SW480 (cell line): Measurements from ENCODE around the gene APLP2.
"Not testable (repeated sequence)": the region's sequence is repeated elsewhere in the genome, so short reads cannot be mapped to it uniquely, and the experiment has no call there.

ENCODE experiments used
- DNase-seq: peaks from one replicate; pipeline ENCODE4 v3.0.0-alpha.2; 2016; ENCODE audit warnings: low spot score

The APLP2 gene

GRCh38 chr11:130090517-130090916, 20.8 kb downstream of the APLP2 start:
- not testable (repeated sequence) for DNase-seq

DNA sequence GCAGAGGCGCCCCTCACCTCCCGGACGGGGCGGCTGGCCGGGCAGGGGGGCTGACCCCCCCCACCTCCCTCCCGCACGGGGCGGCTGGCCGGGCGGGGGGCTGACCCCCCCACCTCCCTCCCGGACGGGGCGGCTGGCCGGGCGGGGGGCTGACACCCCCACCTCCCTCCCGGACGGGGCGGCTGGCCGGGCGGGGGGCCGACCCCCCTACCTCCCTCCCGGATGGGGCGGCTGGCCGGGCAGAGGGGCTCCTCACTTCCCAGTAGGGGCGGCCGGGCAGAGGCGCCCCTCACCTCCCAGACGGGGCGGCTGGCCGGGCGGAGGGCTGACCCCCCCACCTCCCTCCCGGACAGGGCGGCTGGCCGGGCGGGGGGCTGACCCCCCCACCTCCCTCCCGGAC, 21.5 kb downstream of the APLP2 start:
- DNase-seq: not testable (repeated sequence)

GRCh38 chr11:130092661-130093060, 23.0 kb downstream of the APLP2 start:
- no peak for DNase-seq

DNA sequence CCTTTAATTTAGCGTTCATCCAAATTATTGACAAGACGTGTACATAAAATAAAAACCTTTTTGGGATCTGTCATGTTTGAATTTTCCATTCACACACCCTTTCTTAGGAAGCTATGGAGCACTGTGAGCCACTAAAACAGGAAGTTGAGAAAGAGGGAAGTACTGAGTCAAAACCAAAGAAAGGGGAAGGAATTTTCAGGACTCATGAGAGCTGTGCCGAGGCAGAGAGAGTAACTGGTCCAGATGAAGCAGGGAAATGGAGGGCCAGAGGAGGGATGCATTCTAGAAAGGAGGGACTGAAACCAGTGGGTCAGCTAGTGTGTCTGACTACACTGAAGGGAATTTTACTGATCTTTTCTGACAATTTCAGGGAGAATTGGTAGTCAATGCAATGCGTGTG, 24.9 kb downstream of the APLP2 start:
- DNase-seq: no peak

GRCh38 chr11:130095326-130095725, 25.6 kb downstream of the APLP2 start:
- no peak for DNase-seq

- DNase-seq: no peak
Measured at GRCh38 chr11:130096042-130096441, 26.3 kb downstream of the APLP2 start.

- no peak for DNase-seq
Measured at GRCh38 chr11:130096823-130097222, 27.1 kb downstream of the APLP2 start.

- DNase-seq: no peak
Measured at GRCh38 chr11:130097285-130097684, 27.6 kb downstream of the APLP2 start.

DNA sequence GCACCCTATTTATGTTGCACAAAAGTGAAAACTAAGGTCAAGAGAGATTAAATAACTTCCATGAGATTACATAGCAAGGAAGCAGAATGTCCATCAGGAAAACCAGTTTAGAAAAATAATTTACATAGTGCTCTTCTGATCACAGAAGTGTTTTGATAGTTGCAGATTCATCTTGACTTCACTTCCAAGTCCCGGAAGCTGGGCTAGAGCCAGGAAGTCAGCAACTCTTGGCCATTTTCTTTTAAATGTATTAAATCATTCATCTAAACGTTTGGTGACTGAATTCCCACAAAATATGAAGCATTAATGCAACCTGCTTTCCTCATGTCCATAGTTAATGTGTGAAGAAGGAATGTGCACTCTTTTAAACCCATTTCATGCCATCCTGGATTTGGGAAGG, 29.7 kb downstream of the APLP2 start:
- no peak for DNase-seq

DNA sequence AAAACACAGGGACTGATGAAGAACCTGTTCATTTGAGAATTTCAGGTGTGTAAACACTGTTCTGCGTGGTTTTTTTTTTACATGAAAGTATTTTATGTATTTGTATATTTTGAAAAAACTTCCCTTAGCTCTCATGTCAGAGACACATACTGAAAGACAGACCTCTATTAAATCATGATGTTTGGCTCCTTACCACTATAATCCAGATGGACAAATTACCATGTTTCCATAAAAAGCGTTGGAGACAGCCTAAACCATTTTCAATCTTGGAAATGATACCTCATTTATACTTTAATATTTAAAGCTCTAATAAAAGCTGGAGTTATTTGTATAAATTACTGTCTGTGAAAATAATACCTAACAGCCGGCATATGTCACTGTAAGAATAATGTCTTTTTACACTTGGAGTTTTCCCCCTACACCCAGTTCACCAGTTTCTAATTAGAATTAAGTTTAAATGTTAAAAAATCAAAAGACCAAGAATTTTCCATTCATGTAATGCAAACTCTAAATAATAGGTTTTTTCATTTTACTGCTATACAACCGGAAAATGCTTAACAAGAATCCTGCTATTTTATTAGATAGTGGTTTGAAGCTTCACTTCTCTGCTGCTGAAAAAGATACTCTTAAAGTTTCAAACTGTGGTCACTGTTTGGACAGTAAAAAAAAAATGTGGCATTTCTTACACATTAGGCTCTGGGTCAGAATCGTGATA, 30.8 kb downstream of the APLP2 start:
- DNase-seq: no peak

DNA sequence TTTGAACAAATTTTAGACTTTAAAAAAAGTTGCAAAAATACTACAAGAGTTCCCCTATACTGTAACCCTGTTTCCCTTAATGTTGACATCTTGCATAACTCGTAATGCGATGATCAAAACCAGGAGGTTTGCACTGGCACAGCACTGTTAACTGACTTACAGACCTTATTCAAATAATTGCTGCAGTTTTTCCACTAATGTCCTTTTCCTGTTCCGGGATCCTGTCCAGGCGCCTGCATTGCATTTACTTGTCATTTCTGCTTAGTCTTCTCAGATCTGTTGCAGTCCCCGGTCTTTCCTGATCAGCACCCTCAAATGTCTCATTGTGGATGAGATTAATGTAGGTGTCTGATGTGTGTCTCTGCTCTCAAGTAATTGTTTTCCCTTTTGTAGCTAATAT, 32.0 kb downstream of the APLP2 start:
- DNase-seq: no peak

- no peak for DNase-seq
Measured at GRCh38 chr11:130102301-130103249, 32.9 kb downstream of the APLP2 start.

DNA sequence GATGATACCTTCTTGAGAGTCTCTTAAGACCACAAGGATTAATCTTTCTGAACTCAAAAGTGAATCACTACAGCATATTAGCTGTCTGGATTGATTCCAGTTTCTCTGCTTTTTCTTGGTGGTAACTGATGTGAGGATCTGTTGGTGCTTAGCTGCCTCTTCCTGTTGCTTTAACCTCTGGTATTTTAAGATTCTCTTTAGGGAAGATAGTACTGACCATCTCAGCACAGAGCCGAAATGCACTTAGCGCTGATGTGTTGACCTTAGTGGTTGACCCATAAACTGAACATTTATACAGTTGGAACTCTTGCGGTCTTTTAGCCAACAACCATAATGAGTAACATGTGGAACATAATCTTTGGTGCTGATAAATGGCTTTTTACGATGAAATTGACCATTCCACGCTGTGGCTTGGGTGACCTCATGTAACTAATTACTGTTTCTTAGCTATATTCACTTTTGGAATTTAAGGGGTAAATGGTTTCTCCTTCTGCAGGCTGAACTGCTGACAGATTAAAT, 33.7 kb downstream of the APLP2 start:
- DNase-seq: no peak

GRCh38 chr11:130106381-130106780, 36.7 kb downstream of the APLP2 start:
- DNase-seq: no peak

DNA sequence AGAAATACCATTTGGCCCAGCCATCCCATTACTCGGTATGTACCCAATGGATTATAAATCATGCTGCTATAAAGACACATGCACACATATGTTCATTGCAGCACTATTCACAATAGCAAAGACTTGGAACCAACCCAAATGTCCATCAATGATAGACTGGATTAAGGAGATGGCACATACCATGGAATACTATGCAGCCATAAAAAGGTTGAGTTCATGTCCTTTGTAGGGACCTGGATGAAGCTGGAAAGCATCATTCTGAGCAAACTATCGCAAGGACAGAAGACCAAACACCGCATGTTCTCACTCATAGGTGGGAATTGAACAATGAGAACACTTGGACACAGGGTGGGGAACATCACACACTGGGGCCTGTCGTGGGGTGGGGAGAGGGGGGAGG, 39.0 kb downstream of the APLP2 start:
- not testable (repeated sequence) for DNase-seq

DNA sequence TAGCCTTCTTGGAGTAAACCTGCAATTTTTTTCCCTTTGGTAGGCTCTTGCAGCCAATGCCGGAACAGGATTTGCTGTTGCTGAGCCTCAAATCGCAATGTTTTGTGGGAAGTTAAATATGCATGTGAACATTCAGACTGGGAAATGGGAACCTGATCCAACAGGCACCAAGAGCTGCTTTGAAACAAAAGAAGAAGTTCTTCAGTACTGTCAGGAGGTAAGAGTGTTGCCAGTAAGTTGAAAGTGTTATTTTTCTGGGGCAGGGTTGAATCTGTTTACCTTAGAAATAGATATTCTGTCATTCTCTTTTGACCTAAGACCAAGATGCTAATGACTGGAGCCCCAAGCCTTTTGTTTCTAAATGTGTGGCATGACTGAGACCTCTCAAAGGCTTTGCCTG, 39.7 kb downstream of the APLP2 start:
- no peak for DNase-seq

DNA sequence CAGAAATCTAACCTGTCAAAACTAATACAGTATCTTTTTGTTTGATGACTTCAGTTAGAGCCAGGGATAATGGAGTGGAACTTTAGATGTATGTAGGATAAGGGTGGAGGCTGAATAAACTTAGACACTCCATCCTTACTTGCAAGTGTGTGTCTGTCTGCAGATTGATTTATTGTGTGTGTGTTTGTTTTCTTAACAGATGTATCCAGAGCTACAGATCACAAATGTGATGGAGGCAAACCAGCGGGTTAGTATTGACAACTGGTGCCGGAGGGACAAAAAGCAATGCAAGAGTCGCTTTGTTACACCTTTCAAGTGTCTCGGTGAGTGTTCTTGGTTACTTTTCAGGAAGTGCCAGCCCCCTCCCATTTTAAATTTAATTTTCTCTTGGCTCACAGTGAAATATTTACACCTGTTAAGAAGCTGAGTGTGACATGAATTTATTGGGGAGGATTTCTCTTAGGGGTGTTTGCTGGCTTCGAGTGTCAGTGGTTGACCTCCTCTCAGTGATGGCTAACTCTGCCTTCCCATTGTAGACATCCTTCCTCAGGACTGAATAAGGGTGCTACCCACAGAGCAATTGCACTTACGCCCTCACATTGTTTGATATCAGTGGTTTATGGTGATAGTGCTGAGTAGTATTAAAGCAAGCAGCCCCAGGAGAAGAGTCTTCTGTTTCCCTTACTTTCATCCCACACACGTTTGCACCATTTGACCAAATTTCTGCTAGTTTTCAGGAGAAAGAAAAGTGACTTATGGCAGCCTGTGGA, 40.8 kb downstream of the APLP2 start:
- DNase-seq: no peak

DNA sequence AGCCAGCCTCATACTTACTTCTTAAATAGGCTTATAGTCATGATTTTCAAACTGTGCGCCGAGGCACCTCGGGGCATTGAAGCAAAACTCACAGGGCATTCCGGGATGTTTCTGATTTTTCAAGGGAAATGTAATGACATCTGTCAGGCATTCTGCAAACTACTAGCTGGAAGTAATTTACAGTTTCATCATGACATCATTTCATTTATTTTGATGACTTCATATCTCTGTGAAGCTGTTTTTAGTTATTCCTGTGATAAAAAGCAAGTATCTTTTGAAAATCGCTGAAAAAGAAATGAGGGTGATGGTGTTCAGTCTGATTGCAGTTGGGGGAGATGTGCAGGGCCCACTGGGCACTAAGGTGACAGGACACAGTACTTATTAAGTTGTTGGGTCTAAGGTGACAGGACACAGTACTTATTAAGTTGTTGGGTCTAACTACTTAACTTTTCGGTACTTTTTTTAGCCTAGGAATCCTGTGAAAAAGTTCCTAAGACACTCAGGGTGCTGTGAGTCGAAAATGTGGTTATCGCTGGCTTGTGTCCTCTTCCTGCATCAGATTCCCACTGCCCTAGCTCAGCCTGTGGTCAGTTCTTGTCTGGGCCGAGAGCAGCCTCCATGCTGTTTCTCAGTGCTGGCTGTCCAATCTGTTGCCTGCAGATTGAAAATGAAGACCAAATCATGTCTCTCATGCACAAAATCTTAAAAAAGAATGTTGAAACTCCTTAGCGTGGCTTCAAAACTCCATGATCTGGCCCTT, 42.6 kb downstream of the APLP2 start:
- DNase-seq: no peak

DNA sequence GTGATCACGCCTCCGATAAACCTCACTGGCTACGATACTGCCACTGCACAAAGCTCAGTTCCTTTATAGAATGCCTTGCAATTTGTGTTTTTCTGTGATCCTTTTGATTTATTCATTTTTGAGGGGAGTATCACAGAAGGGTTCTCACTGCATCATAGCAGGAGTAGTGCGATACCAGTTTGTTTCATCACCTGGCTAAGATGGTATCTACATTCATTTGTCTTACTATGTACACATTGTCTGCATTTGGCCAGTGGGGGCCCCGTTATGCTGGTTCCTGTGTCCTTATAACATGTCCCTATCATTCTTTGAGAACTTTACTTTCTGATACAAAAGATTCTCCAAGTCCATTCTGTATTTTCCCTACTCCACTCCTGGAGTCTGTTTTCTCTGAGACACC, 44.6 kb downstream of the APLP2 start:
- no peak for DNase-seq

DNA sequence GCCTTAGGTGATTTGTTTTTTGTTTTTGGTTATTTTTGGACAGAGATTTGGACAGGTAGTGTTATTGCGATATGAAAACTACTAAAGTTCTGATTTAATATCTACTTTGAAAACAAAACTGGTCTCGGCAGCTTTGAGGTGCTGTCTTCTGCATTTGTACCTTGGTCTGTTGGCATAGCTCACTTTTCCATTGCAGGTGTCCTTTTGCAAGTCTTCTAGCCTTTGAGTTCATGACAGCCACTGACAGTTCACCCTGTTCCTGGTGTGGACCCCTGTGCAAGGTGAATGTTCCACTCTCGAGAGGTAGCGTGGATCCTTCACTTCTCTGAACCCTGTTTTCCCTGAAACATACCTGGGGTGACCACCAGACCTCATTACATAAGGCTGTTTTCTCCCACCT, 45.0 kb downstream of the APLP2 start:
- no peak for DNase-seq

GRCh38 chr11:130115218-130115617, 45.5 kb downstream of the APLP2 start:
- no peak for DNase-seq

- no peak for DNase-seq
Measured at GRCh38 chr11:130118165-130118564, 48.5 kb downstream of the APLP2 start.
